GM23338 (cell line): ENCODE results near the gene FAM174C.

ENCODE experiments used
- CREB1 ChIP-seq: fragments of 250-450 bp; sonication (Bioruptor Pico); IDR thresholded peaks from 2 replicates; pipeline ENCODE4 v1.5.0; 2020; ENCODE audit warnings: low read depth, mild to moderate bottlenecking, moderate library complexity
- EZH2 ChIP-seq: fragments of 200-600 bp; sonication (generic); IDR thresholded peaks from one replicate; pipeline ENCODE4 v1.8.0; 2017; ENCODE audit warnings: antibody characterized with exemption, mild to moderate bottlenecking, low read depth; ENCODE audit not compliant: unreplicated experiment
- EZH2phosphoT487 ChIP-seq: fragments of 200-600 bp; sonication (generic); IDR thresholded peaks from one replicate; pipeline ENCODE4 v1.8.1; 2018; ENCODE audit warnings: antibody characterized with exemption; ENCODE audit not compliant: unreplicated experiment
- JUNB ChIP-seq: IDR thresholded peaks from one replicate; pipeline ENCODE4 v1.6.1; 2016; ENCODE audit warnings: antibody characterized with exemption; ENCODE audit not compliant: unreplicated experiment
- NANOG ChIP-seq: IDR thresholded peaks from 2 replicates; pipeline ENCODE4 v1.6.1; 2016; ENCODE audit warnings: antibody characterized with exemption, borderline replicate concordance
- POLR2AphosphoS5 ChIP-seq: IDR thresholded peaks from 2 replicates; pipeline ENCODE4 v1.6.1; 2016; ENCODE audit warnings: antibody characterized with exemption, low read depth
- STAT1 ChIP-seq: IDR thresholded peaks from one replicate; pipeline ENCODE4 v1.6.1; 2016; ENCODE audit warnings: antibody characterized with exemption; ENCODE audit not compliant: unreplicated experiment
- ZNF114 ChIP-seq: fragments of 250-450 bp; sonication (Bioruptor Pico); IDR thresholded peaks from 2 replicates; pipeline ENCODE4 v1.5.0; 2020; ENCODE audit warnings: mild to moderate bottlenecking, moderate library complexity
- TF ChIP-seq, protein P1 (sequence below), 2 experiments: fragments of 200-600 bp in 1 of 2; sonication (generic) in 1 of 2; conservative IDR thresholded peaks; 2 replicates each; pipeline versions ENCODE4 v1.5.1 to v1.6.1; 2016 to 2017; ENCODE audit warnings: antibody characterized with exemption in 2 of 2, low read depth in 2 of 2, mild to moderate bottlenecking in 2 of 2, moderate library complexity in 1 of 2
- TF ChIP-seq, protein P2 (sequence below): IDR thresholded peaks from one replicate; pipeline ENCODE4 v1.6.1; 2018; ENCODE audit warnings: antibody characterized with exemption; ENCODE audit not compliant: unreplicated experiment
- TF ChIP-seq, protein P3 (sequence below): IDR thresholded peaks from 2 replicates; pipeline ENCODE4 v1.6.1; 2016; ENCODE audit warnings: antibody characterized with exemption

DNA sequence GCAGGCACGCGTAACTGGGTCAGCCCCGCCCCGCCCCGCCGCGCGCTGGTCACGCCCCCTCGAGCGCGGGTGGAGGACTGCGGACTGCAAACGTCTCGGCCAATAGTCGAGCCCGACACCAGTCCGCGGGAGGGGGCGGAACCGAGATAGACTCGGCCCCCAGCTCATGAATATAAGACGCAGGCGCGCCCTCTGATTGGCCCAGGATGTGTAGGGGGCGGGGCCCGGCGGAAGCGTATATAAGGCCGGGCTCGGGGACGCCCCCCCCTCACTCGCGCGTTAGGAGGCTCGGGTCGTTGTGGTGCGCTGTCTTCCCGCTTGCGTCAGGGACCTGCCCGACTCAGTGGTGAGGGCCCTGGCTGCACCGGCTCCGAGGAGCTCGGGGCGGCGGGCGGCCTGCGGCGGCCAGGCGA, 6.3 kb upstream of the FAM174C start, which contains the start of gene CIRBP:
- TF ChIP-seq, protein P1, sequence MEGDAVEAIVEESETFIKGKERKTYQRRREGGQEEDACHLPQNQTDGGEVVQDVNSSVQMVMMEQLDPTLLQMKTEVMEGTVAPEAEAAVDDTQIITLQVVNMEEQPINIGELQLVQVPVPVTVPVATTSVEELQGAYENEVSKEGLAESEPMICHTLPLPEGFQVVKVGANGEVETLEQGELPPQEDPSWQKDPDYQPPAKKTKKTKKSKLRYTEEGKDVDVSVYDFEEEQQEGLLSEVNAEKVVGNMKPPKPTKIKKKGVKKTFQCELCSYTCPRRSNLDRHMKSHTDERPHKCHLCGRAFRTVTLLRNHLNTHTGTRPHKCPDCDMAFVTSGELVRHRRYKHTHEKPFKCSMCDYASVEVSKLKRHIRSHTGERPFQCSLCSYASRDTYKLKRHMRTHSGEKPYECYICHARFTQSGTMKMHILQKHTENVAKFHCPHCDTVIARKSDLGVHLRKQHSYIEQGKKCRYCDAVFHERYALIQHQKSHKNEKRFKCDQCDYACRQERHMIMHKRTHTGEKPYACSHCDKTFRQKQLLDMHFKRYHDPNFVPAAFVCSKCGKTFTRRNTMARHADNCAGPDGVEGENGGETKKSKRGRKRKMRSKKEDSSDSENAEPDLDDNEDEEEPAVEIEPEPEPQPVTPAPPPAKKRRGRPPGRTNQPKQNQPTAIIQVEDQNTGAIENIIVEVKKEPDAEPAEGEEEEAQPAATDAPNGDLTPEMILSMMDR (conservative IDR thresholded peaks at IDR 0.05; ENCODE audit: low read depth in 2 of 2) = no peak
- TF ChIP-seq ZNF114 (CRISPR knock-in tag) (peak; percentile 98; the same call in 1 of the 2 replicates), POLR2AphosphoS5 (peak; percentile 98), EZH2 (no peak), EZH2phosphoT487 (no peak), CREB1 (peak; percentile 38; the same call in 1 of the 2 replicates), JUNB (no peak), NANOG (no peak), STAT1 (no peak)
- TF ChIP-seq, protein P2, sequence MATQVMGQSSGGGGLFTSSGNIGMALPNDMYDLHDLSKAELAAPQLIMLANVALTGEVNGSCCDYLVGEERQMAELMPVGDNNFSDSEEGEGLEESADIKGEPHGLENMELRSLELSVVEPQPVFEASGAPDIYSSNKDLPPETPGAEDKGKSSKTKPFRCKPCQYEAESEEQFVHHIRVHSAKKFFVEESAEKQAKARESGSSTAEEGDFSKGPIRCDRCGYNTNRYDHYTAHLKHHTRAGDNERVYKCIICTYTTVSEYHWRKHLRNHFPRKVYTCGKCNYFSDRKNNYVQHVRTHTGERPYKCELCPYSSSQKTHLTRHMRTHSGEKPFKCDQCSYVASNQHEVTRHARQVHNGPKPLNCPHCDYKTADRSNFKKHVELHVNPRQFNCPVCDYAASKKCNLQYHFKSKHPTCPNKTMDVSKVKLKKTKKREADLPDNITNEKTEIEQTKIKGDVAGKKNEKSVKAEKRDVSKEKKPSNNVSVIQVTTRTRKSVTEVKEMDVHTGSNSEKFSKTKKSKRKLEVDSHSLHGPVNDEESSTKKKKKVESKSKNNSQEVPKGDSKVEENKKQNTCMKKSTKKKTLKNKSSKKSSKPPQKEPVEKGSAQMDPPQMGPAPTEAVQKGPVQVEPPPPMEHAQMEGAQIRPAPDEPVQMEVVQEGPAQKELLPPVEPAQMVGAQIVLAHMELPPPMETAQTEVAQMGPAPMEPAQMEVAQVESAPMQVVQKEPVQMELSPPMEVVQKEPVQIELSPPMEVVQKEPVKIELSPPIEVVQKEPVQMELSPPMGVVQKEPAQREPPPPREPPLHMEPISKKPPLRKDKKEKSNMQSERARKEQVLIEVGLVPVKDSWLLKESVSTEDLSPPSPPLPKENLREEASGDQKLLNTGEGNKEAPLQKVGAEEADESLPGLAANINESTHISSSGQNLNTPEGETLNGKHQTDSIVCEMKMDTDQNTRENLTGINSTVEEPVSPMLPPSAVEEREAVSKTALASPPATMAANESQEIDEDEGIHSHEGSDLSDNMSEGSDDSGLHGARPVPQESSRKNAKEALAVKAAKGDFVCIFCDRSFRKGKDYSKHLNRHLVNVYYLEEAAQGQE = peak; percentile 9
- TF ChIP-seq, protein P3, sequence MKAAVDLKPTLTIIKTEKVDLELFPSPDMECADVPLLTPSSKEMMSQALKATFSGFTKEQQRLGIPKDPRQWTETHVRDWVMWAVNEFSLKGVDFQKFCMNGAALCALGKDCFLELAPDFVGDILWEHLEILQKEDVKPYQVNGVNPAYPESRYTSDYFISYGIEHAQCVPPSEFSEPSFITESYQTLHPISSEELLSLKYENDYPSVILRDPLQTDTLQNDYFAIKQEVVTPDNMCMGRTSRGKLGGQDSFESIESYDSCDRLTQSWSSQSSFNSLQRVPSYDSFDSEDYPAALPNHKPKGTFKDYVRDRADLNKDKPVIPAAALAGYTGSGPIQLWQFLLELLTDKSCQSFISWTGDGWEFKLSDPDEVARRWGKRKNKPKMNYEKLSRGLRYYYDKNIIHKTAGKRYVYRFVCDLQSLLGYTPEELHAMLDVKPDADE = no peak; the same call in 1 of the 2 replicates
